IMR-90 (cell line): Measurements from ENCODE around the gene NTM. TPM values are rescaled to one million over a fixed set of nuclear protein-coding genes. Genes with fewer than 3 reads are reported as not detected.

Experiments used
- ATAC-seq: fragments of 200-7000 bp; cut with Tn5 transposase; 2 replicates; pipeline ENCODE4 v1.9.1; 2020; ENCODE audit warnings: low read depth, mild to moderate bottlenecking, moderate library complexity
- BruUV-seq: library from RNA; stranded (reverse); fragments of 400-500 nt; replicated peaks from 2 replicates; lab custom pipeline; 2021; lab: Mats Ljungman, UMichigan
- CTCF ChIA-PET: fragments of 300-600 bp; formaldehyde crosslinking; extraction: SDS; loops from one replicate; lab custom pipeline; 2021; ENCODE audit warnings: antibody characterized with exemption; lab: Yijun Ruan, JAX
- POLR2A ChIA-PET: fragments of 300-600 bp; sonication (Branson Sonifier 250); formaldehyde crosslinking; loops from one replicate; lab custom pipeline; 2022; ENCODE audit warnings: antibody characterized with exemption; ENCODE audit not compliant: unreplicated experiment; lab: Charles Lee
- DNase-seq: peaks from one replicate; pipeline ENCODE4 v3.0.0; 2013
- H2AFZ ChIP-seq: replicated peaks from 2 replicates; pipeline ENCODE3; 2013; ENCODE audit warnings: low read length, mild to moderate bottlenecking; ENCODE audit not compliant: poor library complexity
- H2AK5ac ChIP-seq: 2 replicates; pipeline ENCODE4 v1.6.1; 2013; ENCODE audit warnings: low read depth, low read length, inconsistent platforms
- H2AK9ac ChIP-seq: replicated peaks from 2 replicates; pipeline ENCODE3; 2013; ENCODE audit warnings: mild to moderate bottlenecking, low read depth, low read length, moderate library complexity; ENCODE audit not compliant: poor library complexity
- H2BK120ac ChIP-seq: 2 replicates; pipeline ENCODE4 v1.6.1; 2013; ENCODE audit warnings: low read depth, low read length, inconsistent platforms
- H2BK15ac ChIP-seq: 3 replicates; pipeline ENCODE4 v1.6.1; 2013; ENCODE audit warnings: low read depth, low read length, inconsistent platforms
- H2BK20ac ChIP-seq: 2 replicates; pipeline ENCODE4 v1.6.1; 2013; ENCODE audit warnings: low read depth, mild to moderate bottlenecking, inconsistent platforms, low read length, moderate library complexity
- H2BK5ac ChIP-seq: 2 replicates; pipeline ENCODE4 v1.6.1; 2013; ENCODE audit warnings: mild to moderate bottlenecking, low read depth, low read length, inconsistent platforms; ENCODE audit not compliant: poor library complexity, severe bottlenecking
- H3K14ac ChIP-seq: replicated peaks from 2 replicates; pipeline ENCODE4 v1.6.1; 2013; ENCODE audit warnings: low read depth, low read length, inconsistent platforms
- H3K18ac ChIP-seq: 2 replicates; pipeline ENCODE4 v1.6.1; 2013; ENCODE audit warnings: low read depth, low read length, control low read depth
- H3K23ac ChIP-seq: 2 replicates; pipeline ENCODE4 v1.6.1; 2013; ENCODE audit warnings: low read depth, low read length, inconsistent platforms
- H3K27ac ChIP-seq: 2 replicates; pipeline ENCODE4 v1.5.1; 2013; ENCODE audit warnings: mild to moderate bottlenecking, control low read depth, low read length; ENCODE audit not compliant: insufficient read depth
- H3K27me3 ChIP-seq: 2 replicates; pipeline ENCODE4 v1.6.1; 2013; ENCODE audit warnings: low read length; ENCODE audit not compliant: control insufficient read depth, insufficient read depth
- H3K36me3 ChIP-seq: 2 replicates; pipeline ENCODE4 v1.6.1; 2013; ENCODE audit warnings: low read length, mixed read lengths; ENCODE audit not compliant: control insufficient read depth, insufficient read depth
- H3K4ac ChIP-seq: 2 replicates; pipeline ENCODE4 v1.6.1; 2013; ENCODE audit warnings: low read depth, low read length, inconsistent platforms
- H3K4me1 ChIP-seq: 2 replicates; pipeline ENCODE4 v1.6.1; 2013; ENCODE audit warnings: low read length, mixed read lengths; ENCODE audit not compliant: control insufficient read depth, insufficient read depth
- H3K4me2 ChIP-seq: 2 replicates; pipeline ENCODE4 v1.6.1; 2013; ENCODE audit warnings: low read depth, mild to moderate bottlenecking, control low read depth, low read length, moderate library complexity
- H3K4me3 ChIP-seq: 2 replicates; pipeline ENCODE4 v1.5.1; 2013; ENCODE audit warnings: low read depth, mild to moderate bottlenecking, control low read depth, low read length, moderate library complexity; ENCODE audit not compliant: insufficient read depth
- H3K56ac ChIP-seq: 2 replicates; pipeline ENCODE4 v1.6.1; 2013; ENCODE audit warnings: low read length, inconsistent platforms; ENCODE audit not compliant: insufficient read depth; ENCODE audit errors: extremely low read depth
- H3K79me1 ChIP-seq, 2 experiments: 2 replicates each; pipeline ENCODE4 v1.6.1; 2013; ENCODE audit warnings: low read length in 2 of 2, inconsistent platforms in 1 of 2, low read depth in 1 of 2
- H3K9ac ChIP-seq: 2 replicates; pipeline ENCODE4 v1.6.1; 2013; ENCODE audit warnings: low read depth, low read length, control low read depth
- H3K9me1 ChIP-seq: 2 replicates; pipeline ENCODE4 v1.6.1; 2013; ENCODE audit warnings: low read length, inconsistent platforms; ENCODE audit not compliant: insufficient read depth
- H3K9me3 ChIP-seq: 2 replicates; pipeline ENCODE4 v1.6.1; 2013; ENCODE audit warnings: low read length; ENCODE audit not compliant: control insufficient read depth, insufficient read depth
- H4K20me1 ChIP-seq: 2 replicates; pipeline ENCODE4 v1.6.1; 2013; ENCODE audit warnings: low read length, inconsistent platforms; ENCODE audit not compliant: insufficient read depth
- H4K5ac ChIP-seq: 2 replicates; pipeline ENCODE4 v1.6.1; 2013; ENCODE audit warnings: mild to moderate bottlenecking, low read depth, low read length, control low read depth
- H4K8ac ChIP-seq, 2 experiments: 2 replicates each; pipeline ENCODE4 v1.6.1; 2013; ENCODE audit warnings: low read depth in 2 of 2, low read length in 2 of 2, control low read depth in 1 of 2, inconsistent platforms in 1 of 2
- H4K91ac ChIP-seq: 2 replicates; pipeline ENCODE4 v1.6.1; 2013; ENCODE audit warnings: low read depth, low read length, inconsistent platforms; ENCODE audit not compliant: insufficient read depth
- BHLHE40 ChIP-seq: fragments of 150-350 bp; IDR thresholded peaks from 2 replicates; pipeline ENCODE4 v1.6.1; 2016; ENCODE audit warnings: mild to moderate bottlenecking, low read depth, low read length
- CHD1 ChIP-seq: IDR thresholded peaks from 2 replicates; pipeline ENCODE4 v1.6.1; 2012; ENCODE audit warnings: low read depth, low read length, improper control_type of control experiment
- MAFK ChIP-seq: IDR thresholded peaks from 2 replicates; pipeline ENCODE4 v1.6.1; 2012; ENCODE audit warnings: low read depth, low read length, improper control_type of control experiment
- MAZ ChIP-seq: IDR thresholded peaks from 2 replicates; pipeline ENCODE4 v1.6.1; 2012; ENCODE audit warnings: low read depth, mild to moderate bottlenecking, low read length, improper control_type of control experiment, moderate library complexity, borderline replicate concordance
- NFE2L2 ChIP-seq: fragments of 150-350 bp; IDR thresholded peaks from 2 replicates; pipeline ENCODE4 v1.6.1; 2016; ENCODE audit warnings: low read depth, mild to moderate bottlenecking, low read length
- POLR2A ChIP-seq: IDR thresholded peaks from 2 replicates; pipeline ENCODE4 v1.6.1; 2012; ENCODE audit warnings: mild to moderate bottlenecking, low read depth, low read length
- RCOR1 ChIP-seq: IDR thresholded peaks from 2 replicates; pipeline ENCODE4 v1.6.1; 2012; ENCODE audit warnings: mild to moderate bottlenecking, low read length, improper control_type of control experiment; ENCODE audit not compliant: insufficient replicate concordance
- RFX5 ChIP-seq: IDR thresholded peaks from 2 replicates; pipeline ENCODE4 v1.8.0; 2012; ENCODE audit warnings: low read depth, mild to moderate bottlenecking, low read length, moderate library complexity
- SMC3 ChIP-seq: fragments of 150-350 bp; IDR thresholded peaks from 2 replicates; pipeline ENCODE4 v1.6.1; 2016; ENCODE audit warnings: low read depth, mild to moderate bottlenecking, antibody characterized with exemption, low read length, moderate library complexity
- WGBS, 2 experiments: methylation state at CpG; one replicate each; pipeline versions ENCODE4 v1.1.5 to v1.1.7; 2013; ENCODE audit warnings: missing lambda C conversion rate in 2 of 2; ENCODE audit not compliant: insufficient read length in 1 of 2; ENCODE audit errors: extremely low coverage in 2 of 2; 5-methylcytosine and 5-hydroxymethylcytosine counted together
- dilution Hi-C: fragments of 300-500 bp; cut with HindIII; formaldehyde crosslinking; loops from one replicate; pipeline ENCODE4 v1.14.3; 2018; ENCODE audit warnings: low sequenced_read_pairs; ENCODE audit not compliant: unreplicated experiment
- in situ Hi-C: fragments of 300-500 bp; cut with MboI; formaldehyde crosslinking; loops from 3 replicates; pipeline ENCODE4 v1.14.3; 2019; ENCODE audit warnings: low sequenced_read_pairs, inconsistent platforms, mixed read lengths
- intact Hi-C: fragments of 100-400 bp; cut with micrococcal nuclease; formaldehyde crosslinking; loops from 2 replicates; pipeline ENCODE4 v1.10.0; 2022
- polyA plus RNA-seq, 3 experiments: library from polyadenylated mRNA; depleted of rRNA; stranded (reverse); fragments of >200 nt; gene quantifications; 2 replicates each; pipeline ENCODE4 v1.2.3, GENCODE V29; 2012; ENCODE audit warnings: low replicate concordance in 1 of 3
- total RNA-seq: library from RNA; depleted of rRNA; stranded (reverse); fragments of >200 nt; gene quantifications from 2 replicates; pipeline ENCODE4 v1.2.3, GENCODE V29; 2012

The NTM gene
- total and polyA plus RNA-seq, 2 of the 4 experiments (the other 2 are of a cell fraction) = 19.5 to 25.5 TPM

DNA sequence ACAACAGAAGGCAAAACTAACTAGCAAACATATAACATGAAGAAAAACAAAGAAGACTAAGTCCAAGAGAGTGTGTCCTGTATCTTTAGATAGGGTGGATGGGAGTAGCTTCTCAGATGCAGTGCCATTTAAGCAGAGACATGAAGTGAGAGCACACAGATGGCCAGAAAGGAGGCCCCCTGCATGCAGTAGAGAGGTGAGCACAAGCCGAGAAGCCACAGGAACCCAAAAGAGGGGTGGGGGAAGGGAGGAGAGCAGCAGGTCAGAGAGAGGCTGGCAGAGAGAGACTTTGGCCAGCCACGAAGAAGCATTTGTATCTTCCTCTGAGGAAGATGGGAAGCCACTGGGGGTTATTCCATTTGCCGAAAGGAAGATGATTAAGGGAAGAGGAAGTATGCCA is 86.7 kb downstream of the NTM start:
- H3K79me1 ChIP-seq = no peaks in the 10 kb centered on the region
- H4K8ac ChIP-seq = no peak overlapping the region
- dilution Hi-C loops = no loop called here
- H2BK15ac ChIP-seq = no peak overlapping the region
- no peak overlapping the region for H3K4me3 ChIP-seq
- no TSS peak for BruUV-seq
- H3K27me3 ChIP-seq = no peaks in the 10 kb centered on the region
- H3K27ac ChIP-seq = no peak overlapping the region
- no peaks in the 10 kb centered on the region for H4K20me1 ChIP-seq
- H3K4me1 ChIP-seq = no peaks in the 10 kb centered on the region
- no peak overlapping the region for H2BK120ac ChIP-seq
- no peak overlapping the region for H2AK9ac ChIP-seq
- no peak overlapping the region for H3K14ac ChIP-seq
- H4K91ac ChIP-seq = no peak overlapping the region
- H3K9ac ChIP-seq = no peak overlapping the region
- no peaks in the 10 kb centered on the region for H3K9me3 ChIP-seq
- DNase-seq (no peak), ATAC-seq (no peak)
- H3K36me3 ChIP-seq = no peaks in the 10 kb centered on the region
- no peak overlapping the region for H3K56ac ChIP-seq
- no peaks in the 10 kb centered on the region for H3K9me1 ChIP-seq
- H2AK5ac ChIP-seq = no peak overlapping the region
- H2AFZ ChIP-seq = no peak overlapping the region
- H3K4me2 ChIP-seq = no peak overlapping the region
- POLR2A ChIA-PET = no interaction called here
- no peak overlapping the region for H4K5ac ChIP-seq
- intact Hi-C loops = no loop called here
- H2BK20ac ChIP-seq = no peak overlapping the region
- in situ Hi-C loops = no loop called here
- H3K18ac ChIP-seq = no peak overlapping the region
- no peak for TF ChIP-seq POLR2A
- TF ChIP-seq SMC3 = no peak
- TF ChIP-seq NFE2L2 = no peak
- TF ChIP-seq CHD1 = no peak
- no peak for TF ChIP-seq RCOR1
- TF ChIP-seq BHLHE40 = no peak
- TF ChIP-seq RFX5 = no peak
- no peak for TF ChIP-seq MAZ
- TF ChIP-seq MAFK = no peak
- no peak overlapping the region for H3K4ac ChIP-seq
- no peak overlapping the region for H3K23ac ChIP-seq
- H2BK5ac ChIP-seq = no peak overlapping the region
- CTCF ChIA-PET = no interaction called here
- 0% methylated on average over 1 of the region's 3 CpGs; no CpG with 5 or more reads in 1 of the 2 experiments for WGBS, 2 experiments
